LNCAP (cell line): ENCODE measurements around the gene ASIC2.

Experiments used
- TF ChIP-seq, protein P1 (sequence below): fragments of 450-650 bp; IDR thresholded peaks from 2 replicates; pipeline ENCODE4 v1.5.1; 2017; ENCODE audit warnings: mild to moderate bottlenecking

Gene ASIC2

DNA sequence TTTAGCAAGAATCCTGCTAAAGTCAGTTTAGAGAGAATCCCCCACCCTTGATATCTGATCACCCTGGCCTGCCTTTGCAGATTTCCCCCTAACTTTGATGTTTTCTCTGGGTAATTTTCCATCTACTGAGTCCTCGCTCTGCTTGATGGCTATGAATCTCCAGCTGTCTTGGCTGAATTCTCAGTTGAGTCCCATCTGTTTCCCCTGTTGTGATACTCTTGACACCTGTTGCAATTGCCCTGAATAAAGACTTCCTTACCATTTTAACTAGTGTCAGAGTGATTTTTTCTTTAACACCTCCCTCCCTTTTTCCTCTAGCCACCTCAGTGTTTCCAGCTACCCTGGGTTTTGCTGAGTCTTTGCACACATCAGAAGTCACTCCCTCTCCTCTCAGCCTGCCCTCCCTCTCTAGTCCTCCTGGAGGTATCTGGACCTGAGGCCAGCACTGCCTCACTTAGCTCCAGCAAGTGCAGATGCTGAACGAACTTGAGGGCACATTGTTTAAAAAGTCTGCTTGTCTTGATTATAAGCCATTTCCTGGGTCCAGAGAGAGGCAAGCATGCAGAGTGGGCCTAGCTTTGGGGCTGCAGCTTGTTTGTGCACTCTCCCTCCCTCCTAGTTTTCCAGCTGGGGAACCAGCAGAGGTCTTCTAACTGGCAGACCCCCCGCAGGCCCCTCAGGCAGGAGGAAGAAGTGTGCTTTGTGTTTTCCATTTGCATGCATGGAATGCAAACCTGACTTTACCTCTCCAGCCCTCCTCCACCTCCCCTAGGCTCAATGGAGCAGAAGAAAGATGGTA is 268.2 kb downstream of the ASIC2 start:
- TF ChIP-seq, protein P1, sequence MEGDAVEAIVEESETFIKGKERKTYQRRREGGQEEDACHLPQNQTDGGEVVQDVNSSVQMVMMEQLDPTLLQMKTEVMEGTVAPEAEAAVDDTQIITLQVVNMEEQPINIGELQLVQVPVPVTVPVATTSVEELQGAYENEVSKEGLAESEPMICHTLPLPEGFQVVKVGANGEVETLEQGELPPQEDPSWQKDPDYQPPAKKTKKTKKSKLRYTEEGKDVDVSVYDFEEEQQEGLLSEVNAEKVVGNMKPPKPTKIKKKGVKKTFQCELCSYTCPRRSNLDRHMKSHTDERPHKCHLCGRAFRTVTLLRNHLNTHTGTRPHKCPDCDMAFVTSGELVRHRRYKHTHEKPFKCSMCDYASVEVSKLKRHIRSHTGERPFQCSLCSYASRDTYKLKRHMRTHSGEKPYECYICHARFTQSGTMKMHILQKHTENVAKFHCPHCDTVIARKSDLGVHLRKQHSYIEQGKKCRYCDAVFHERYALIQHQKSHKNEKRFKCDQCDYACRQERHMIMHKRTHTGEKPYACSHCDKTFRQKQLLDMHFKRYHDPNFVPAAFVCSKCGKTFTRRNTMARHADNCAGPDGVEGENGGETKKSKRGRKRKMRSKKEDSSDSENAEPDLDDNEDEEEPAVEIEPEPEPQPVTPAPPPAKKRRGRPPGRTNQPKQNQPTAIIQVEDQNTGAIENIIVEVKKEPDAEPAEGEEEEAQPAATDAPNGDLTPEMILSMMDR, result no peak

DNA sequence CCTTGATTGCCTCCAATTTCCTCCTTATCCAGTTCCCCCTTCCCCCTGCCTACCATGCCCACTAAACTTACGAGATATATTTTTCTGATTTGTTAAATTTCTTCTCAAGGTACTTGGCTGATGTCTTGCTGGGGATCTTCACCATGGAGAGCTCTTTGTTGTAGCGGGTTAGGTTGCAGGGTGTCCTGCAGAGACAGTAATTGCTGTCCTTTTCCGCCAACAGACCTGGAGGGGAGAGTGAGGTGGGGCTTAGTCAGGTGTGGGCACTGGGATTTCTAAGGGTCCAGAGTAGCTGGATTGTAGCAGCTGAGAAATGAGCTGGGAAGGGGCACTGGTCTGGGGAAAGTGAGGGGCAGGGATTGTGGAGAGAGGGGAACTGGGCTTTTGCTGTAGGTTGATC is 269.3 kb downstream of the ASIC2 start:
- TF ChIP-seq, protein P1, result no peak

DNA sequence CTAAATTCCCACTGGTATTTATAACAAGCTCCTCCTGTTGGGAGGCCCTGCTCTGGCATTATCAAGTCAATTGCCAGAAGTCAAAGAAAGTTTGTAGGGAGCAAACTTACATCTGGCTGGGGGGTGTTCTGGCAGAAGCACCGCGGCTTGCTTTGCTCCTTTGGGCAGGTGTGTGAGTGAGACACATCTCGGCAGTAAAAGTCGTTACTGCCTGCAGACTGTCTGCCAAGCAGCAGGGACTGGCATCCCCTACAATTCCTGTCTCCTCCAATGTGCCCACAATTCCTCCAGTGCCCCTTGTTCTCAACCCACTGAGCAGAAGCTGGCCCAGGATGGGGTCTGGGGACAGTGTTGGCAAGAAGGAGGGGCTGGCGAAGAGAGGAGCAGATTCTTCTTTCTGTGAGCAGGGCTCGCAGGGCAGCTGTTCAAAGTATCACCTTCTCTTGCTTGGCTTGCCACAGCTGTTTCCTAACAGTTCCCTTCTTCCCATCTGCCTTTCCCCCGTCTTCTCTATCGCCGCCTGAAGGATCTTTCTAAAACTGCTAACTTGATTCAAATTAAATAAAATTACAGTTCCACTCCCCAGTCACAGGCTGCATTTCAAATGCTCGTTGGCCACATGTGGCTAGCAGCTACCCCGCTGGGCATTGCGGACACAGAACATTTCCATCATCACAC is 271.2 kb downstream of the ASIC2 start:
- TF ChIP-seq, protein P1, result 0 out of 2 replicates have a peak, but pooled peaks have one; percentile 6

DNA sequence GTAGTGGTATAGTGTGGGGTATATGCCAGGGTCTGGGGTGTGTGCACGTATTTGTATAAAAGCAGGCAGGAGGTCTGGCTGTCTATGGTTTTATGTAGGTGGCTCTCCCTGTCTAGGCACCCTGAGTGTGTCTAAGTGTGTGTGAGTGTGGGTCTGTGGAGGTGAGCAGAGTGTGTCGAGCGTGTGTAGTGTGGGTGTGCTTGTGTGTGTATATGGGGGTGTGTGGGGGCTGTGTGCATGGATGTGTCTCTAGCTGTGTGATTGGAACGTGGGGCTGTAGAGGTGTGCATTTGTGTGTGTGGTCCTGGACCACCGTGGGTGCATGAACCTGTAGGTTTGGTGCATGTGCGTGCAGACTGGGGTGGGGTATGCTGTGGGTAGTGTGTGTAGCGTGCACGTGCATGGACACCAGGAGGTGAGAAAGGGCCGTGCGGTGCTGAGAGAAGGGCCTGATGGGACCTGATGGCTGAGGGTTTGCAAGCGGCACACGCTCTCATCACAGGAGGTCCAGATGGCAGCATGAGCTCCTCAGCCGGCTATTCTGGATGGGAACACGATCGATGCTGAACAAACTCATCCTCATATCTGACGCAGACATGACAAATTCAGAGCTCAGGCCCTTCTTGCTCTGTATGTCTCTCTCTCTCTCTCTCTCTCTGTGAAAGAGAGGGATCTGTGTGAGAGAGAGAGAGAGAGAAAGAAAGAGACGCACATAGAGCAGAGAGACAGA is 273.8 kb downstream of the ASIC2 start:
- TF ChIP-seq, protein P1, result no peak

DNA sequence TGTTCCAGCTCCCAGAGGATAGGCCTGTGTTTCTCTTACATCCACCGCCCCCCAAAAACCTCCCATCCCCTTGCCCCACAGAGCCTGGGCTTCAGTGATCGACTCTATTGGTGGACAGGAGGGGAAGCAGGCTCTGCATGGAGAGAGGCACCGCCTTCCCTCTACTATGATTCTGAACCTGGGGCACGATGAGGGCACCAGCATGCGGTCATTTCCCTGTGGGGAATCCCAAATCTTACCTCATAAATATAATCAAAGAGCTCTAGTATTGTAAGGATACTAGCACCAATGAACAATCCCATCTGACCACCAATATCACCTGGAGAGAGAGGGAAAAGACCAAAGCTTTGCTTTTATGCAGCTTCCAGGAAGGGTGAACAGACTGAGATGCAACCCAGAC is 275.7 kb downstream of the ASIC2 start:
- TF ChIP-seq, protein P1, result no peak

DNA sequence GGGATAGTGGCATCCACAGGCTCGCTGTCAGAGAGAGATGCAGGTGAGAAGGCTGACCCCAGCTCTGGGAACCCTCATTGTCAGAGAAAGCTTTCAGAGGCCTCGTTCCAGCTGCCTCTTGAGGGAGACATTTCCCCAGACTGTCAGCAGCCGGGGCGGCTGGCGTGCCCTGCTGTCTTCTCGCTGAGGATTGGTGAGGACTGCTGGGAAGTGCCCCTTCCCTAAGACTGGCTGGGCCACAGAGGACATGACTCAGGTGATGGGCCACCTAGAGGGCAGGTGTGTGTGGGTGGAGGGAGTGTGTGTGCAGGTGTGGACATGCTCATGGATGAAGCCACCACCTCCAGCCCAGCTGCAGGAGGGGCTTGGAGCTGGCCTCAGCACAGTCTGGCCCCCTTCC is 276.2 kb downstream of the ASIC2 start:
- TF ChIP-seq, protein P1, result no peak

DNA sequence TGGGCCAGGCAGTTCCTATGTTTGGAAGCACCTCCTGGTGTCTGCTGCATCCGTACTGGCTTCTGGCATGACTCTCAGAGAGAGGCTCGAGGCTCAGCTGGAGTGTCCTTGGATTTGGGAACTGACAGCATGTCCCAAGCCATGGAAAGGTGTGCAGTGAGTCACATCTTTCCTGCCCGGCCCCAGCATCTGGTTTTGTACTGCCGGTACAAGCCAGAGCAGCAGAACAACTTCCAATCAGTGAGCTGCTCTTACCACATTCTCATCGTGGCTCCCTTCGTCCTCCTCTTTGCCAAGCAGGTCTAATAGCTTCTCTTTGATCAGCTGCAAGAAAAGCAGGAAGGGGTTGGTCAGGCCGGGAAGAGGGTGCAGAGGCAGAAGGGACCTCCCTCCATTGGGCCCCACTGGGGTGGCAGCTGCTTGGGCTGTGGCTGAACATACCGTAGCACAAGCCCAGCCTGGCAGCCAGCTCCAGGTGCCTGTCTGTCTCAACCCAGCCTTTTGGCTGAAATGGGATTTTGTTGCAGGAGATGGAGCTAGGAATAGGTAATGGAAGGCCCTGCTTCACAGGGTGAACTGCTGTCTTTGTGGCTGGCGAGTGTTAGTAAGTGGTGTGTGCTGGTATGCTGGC is 277.3 kb downstream of the ASIC2 start:
- TF ChIP-seq, protein P1, result no peak
